Neuronal stem cell (in vitro differentiated cells): ENCODE measurements around the gene GDF7.
A peak's percentile ranks its signal among the peaks of the same experiment; 100 is the strongest.

Experiments used
- DNase-seq: peaks from one replicate; pipeline ENCODE4 v3.0.0-alpha.2; 2013; ENCODE audit warnings: low spot score
- H2AFZ ChIP-seq: one replicate; pipeline ENCODE4 v1.6.1; 2013; ENCODE audit warnings: mild to moderate bottlenecking, low read length, inconsistent platforms
- H2AK5ac ChIP-seq: 2 replicates; pipeline ENCODE4 v1.6.1; 2013; ENCODE audit warnings: low read depth, mild to moderate bottlenecking, inconsistent platforms, low read length, moderate library complexity, mixed read lengths
- H2BK120ac ChIP-seq: 2 replicates; pipeline ENCODE4 v1.6.1; 2013; ENCODE audit warnings: low read depth, mild to moderate bottlenecking, inconsistent platforms, low read length, moderate library complexity, mixed read lengths
- H2BK12ac ChIP-seq: one replicate; pipeline ENCODE4 v1.6.1; 2013; ENCODE audit warnings: low read length, inconsistent platforms
- H2BK15ac ChIP-seq: 2 replicates; pipeline ENCODE4 v1.6.1; 2013; ENCODE audit warnings: mild to moderate bottlenecking, low read length, inconsistent platforms, mixed read lengths
- H2BK5ac ChIP-seq: one replicate; pipeline ENCODE4 v1.6.1; 2013; ENCODE audit warnings: inconsistent platforms, mild to moderate bottlenecking, low read length, moderate library complexity
- H3K14ac ChIP-seq: one replicate; pipeline ENCODE4 v1.6.1; 2013; ENCODE audit warnings: low read length, inconsistent platforms
- H3K18ac ChIP-seq: 2 replicates; pipeline ENCODE4 v1.6.1; 2013; ENCODE audit warnings: low read length, inconsistent platforms
- H3K23ac ChIP-seq: 2 replicates; pipeline ENCODE4 v1.6.1; 2013; ENCODE audit warnings: low read depth, mild to moderate bottlenecking, mixed read lengths, low read length, inconsistent platforms; ENCODE audit not compliant: poor library complexity
- H3K27ac ChIP-seq: replicated peaks from 3 replicates; pipeline ENCODE4 v1.5.1; 2013; ENCODE audit warnings: low read length, inconsistent platforms
- H3K27me3 ChIP-seq, 3 experiments: 2 replicates each; pipeline ENCODE4 v1.6.1; 2013; ENCODE audit warnings: low read length in 3 of 3, mild to moderate bottlenecking in 2 of 3, inconsistent platforms in 1 of 3, low read depth in 1 of 3, mixed read lengths in 1 of 3, moderate library complexity in 1 of 3; ENCODE audit not compliant: control insufficient read depth in 3 of 3, insufficient read depth in 3 of 3
- H3K36me3 ChIP-seq, 2 donors: replicated peaks in 1 of 2; 2 replicates each; pipeline ENCODE4 v1.6.1; 2013; ENCODE audit warnings: low read length in 2 of 2; ENCODE audit not compliant: control insufficient read depth in 2 of 2, insufficient read depth in 2 of 2
- H3K4ac ChIP-seq: 2 replicates; pipeline ENCODE4 v1.6.1; 2013; ENCODE audit warnings: inconsistent platforms, mild to moderate bottlenecking, low read length, moderate library complexity
- H3K4me1 ChIP-seq, 2 donors: 1 replicate in 1 of 2; 2 replicates in 1 of 2; pipeline ENCODE4 v1.6.1; 2013; ENCODE audit warnings: low read length in 2 of 2, low read depth in 1 of 2; ENCODE audit not compliant: control insufficient read depth in 2 of 2, insufficient read depth in 1 of 2
- H3K4me2 ChIP-seq: one replicate; pipeline ENCODE4 v1.6.1; 2013; ENCODE audit warnings: mild to moderate bottlenecking, low read length, inconsistent platforms; ENCODE audit not compliant: insufficient read depth, poor library complexity, severe bottlenecking
- H3K4me3 ChIP-seq, 2 donors: 2 replicates each; pipeline ENCODE4 v1.5.1; 2013; ENCODE audit warnings: low read length in 2 of 2, mild to moderate bottlenecking in 2 of 2, inconsistent platforms in 1 of 2, moderate library complexity in 1 of 2
- H3K79me1 ChIP-seq: one replicate; pipeline ENCODE4 v1.6.1; 2013; ENCODE audit warnings: low read depth, mild to moderate bottlenecking, inconsistent platforms, low read length, moderate library complexity
- H3K9ac ChIP-seq: one replicate; pipeline ENCODE4 v1.6.1; 2013; ENCODE audit warnings: mild to moderate bottlenecking, low read depth, low read length, inconsistent platforms; ENCODE audit not compliant: poor library complexity
- H3K9me3 ChIP-seq, 2 donors: replicated peaks in 1 of 2; 2 replicates each; pipeline versions ENCODE3 to v1.6.1; 2013; ENCODE audit warnings: low read length in 2 of 2, mild to moderate bottlenecking in 2 of 2, inconsistent platforms in 1 of 2, low read depth in 1 of 2, mixed read lengths in 1 of 2, moderate library complexity in 1 of 2; ENCODE audit not compliant: control insufficient read depth in 2 of 2, insufficient read depth in 1 of 2
- H4K8ac ChIP-seq: one replicate; pipeline ENCODE4 v1.6.1; 2013; ENCODE audit warnings: low read depth, mild to moderate bottlenecking, inconsistent platforms, low read length, moderate library complexity
- H4K91ac ChIP-seq: one replicate; pipeline ENCODE4 v1.6.1; 2013; ENCODE audit warnings: low read length, low read depth, mild to moderate bottlenecking, inconsistent platforms; ENCODE audit not compliant: poor library complexity
- WGBS, 2 donors: extraction: QIAGEN DNeasy Blood & Tissue Kit; methylation state at CpG; one replicate each; pipeline ENCODE4 v1.1.7; 2013; ENCODE audit warnings: missing lambda C conversion rate in 2 of 2, mixed read lengths in 1 of 2; ENCODE audit not compliant: insufficient read length in 2 of 2, insufficient replicate concordance in 1 of 2; ENCODE audit errors: extremely low coverage in 2 of 2; 5-methylcytosine and 5-hydroxymethylcytosine counted together

GDF7 gene

GRCh38 chr2:20661421-20662307 lies 5.3 kb upstream of the GDF7 start:
- no CpG with 5 or more reads among the region's 11 CpGs for WGBS, 2 donors
- no peak overlapping the region for H2BK5ac ChIP-seq
- H3K36me3 ChIP-seq: no peaks in the 10 kb centered on the region
- H3K23ac ChIP-seq: no peak overlapping the region
- H3K27ac ChIP-seq: no peak overlapping the region
- H2BK12ac ChIP-seq: no peak overlapping the region
- no peak overlapping the region for H2AK5ac ChIP-seq
- H3K79me1 ChIP-seq: no peaks in the 10 kb centered on the region
- H3K4me1 ChIP-seq: peaks cover 6 to 13% of the 10 kb centered on the region in 2 donors
- no peaks in the 10 kb centered on the region for H3K9me3 ChIP-seq
- DNase-seq: peak; percentile 75
- H3K9ac ChIP-seq: no peak overlapping the region
- no peak overlapping the region for H2BK120ac ChIP-seq
- no peak overlapping the region for H2BK15ac ChIP-seq
- H3K27me3 ChIP-seq: peaks cover 23 to 84% (median 54%) of the 10 kb centered on the region in 3 experiments
- no peak overlapping the region for H3K4ac ChIP-seq
- H2AFZ ChIP-seq: peak overlapping the region; percentile 29
- H3K14ac ChIP-seq: no peak overlapping the region
- H3K18ac ChIP-seq: no peak overlapping the region
- H3K4me2 ChIP-seq: no peak overlapping the region
- H4K8ac ChIP-seq: no peak overlapping the region
- H3K4me3 ChIP-seq: no peak overlapping the region
- no peak overlapping the region for H4K91ac ChIP-seq

GRCh38 chr2:20662308-20662937 lies 4.5 kb upstream of the GDF7 start:
- Histone ChIP-seq H2BK120ac (no peak overlapping the region), H2AFZ (no peak overlapping the region), H3K79me1 (no peaks in the 10 kb centered on the region), H3K4me3 (no peak overlapping the region), H4K91ac (no peak overlapping the region), H3K4me2 (no peak overlapping the region), H3K9ac (no peak overlapping the region), H3K27ac (no peak overlapping the region), H3K23ac (no peak overlapping the region), H3K18ac (no peak overlapping the region), H3K36me3 (no peaks in the 10 kb centered on the region), H3K14ac (no peak overlapping the region), H3K4me1 (peaks cover 4 to 13% of the 10 kb centered on the region in 2 donors), H2BK12ac (no peak overlapping the region), H3K4ac (no peak overlapping the region), H3K27me3 (peaks cover 26 to 77% (median 58%) of the 10 kb centered on the region in 3 experiments), H3K9me3 (no peaks in the 10 kb centered on the region), H2BK5ac (no peak overlapping the region), H4K8ac (no peak overlapping the region), H2AK5ac (no peak overlapping the region), H2BK15ac (no peak overlapping the region)
- no CpG with 5 or more reads among the region's 5 CpGs for WGBS, 2 donors
- no peak for DNase-seq

GRCh38 chr2:20663196-20664070 lies 3.5 kb upstream of the GDF7 start:
- WGBS, 2 donors: no CpG with 5 or more reads among the region's 7 CpGs
- Histone ChIP-seq H3K14ac (no peak overlapping the region), H2BK120ac (no peak overlapping the region), H2BK5ac (no peak overlapping the region), H3K4me3 (no peak overlapping the region), H3K9ac (no peak overlapping the region), H3K4me1 (peaks cover 4 to 19% of the 10 kb centered on the region in 2 donors), H3K27me3 (peaks cover 34 to 79% (median 68%) of the 10 kb centered on the region in 3 experiments), H3K36me3 (no peaks in the 10 kb centered on the region), H2AK5ac (no peak overlapping the region), H3K27ac (no peak overlapping the region), H2BK15ac (no peak overlapping the region), H4K8ac (no peak overlapping the region), H3K9me3 (no peaks in the 10 kb centered on the region), H3K18ac (no peak overlapping the region), H3K23ac (no peak overlapping the region), H2AFZ (no peak overlapping the region), H3K4ac (no peak overlapping the region), H4K91ac (no peak overlapping the region), H3K4me2 (no peak overlapping the region), H3K79me1 (no peaks in the 10 kb centered on the region), H2BK12ac (no peak overlapping the region)
- DNase-seq: no peak
